Upper lobe of left lung (tissue), 6 donors: ENCODE data around the gene MICAL3. TPM values are rescaled to one million over a fixed set of nuclear protein-coding genes. Genes with fewer than 3 reads are reported as not detected.
A peak's percentile ranks its signal among the peaks of the same experiment; 100 is the strongest.
"Not testable (repeated sequence)": the region's sequence is repeated elsewhere in the genome, so short reads cannot be mapped to it uniquely, and the experiment has no call there.

Experiments used
- ATAC-seq, 2 donors: fragments of 200-7000 bp; cut with Tn5 transposase; one replicate each; pipeline ENCODE4 v1.9.1; 2022; ENCODE audit warnings: mild to moderate bottlenecking in 2 of 2, moderate library complexity in 2 of 2; ENCODE audit not compliant: low FRiP score in 2 of 2
- DNase-seq, 2 donors: peaks; one replicate each; pipeline ENCODE4 v3.0.0-alpha.2; 2019 to 2020
- H3K27ac ChIP-seq, 4 donors: fragments of 200-600 bp; sonication (generic); one replicate each; pipeline ENCODE4 v1.5.1; 2016 to 2019
- H3K27me3 ChIP-seq, 4 donors: fragments of 200-600 bp; sonication (generic); one replicate each; pipeline ENCODE4 v1.5.1; 2017 to 2019
- H3K36me3 ChIP-seq, 4 donors: fragments of 200-600 bp; sonication (generic); one replicate each; pipeline ENCODE4 v1.5.1; 2016 to 2019
- H3K4me1 ChIP-seq, 4 donors: fragments of 200-600 bp; sonication (generic); one replicate each; pipeline ENCODE4 v1.5.1; 2018 to 2019
- H3K4me3 ChIP-seq, 4 donors: fragments of 200-600 bp; sonication (generic); one replicate each; pipeline ENCODE4 v1.5.1; 2017 to 2019; ENCODE audit warnings: mild to moderate bottlenecking in 2 of 4, moderate library complexity in 1 of 4
- H3K9me3 ChIP-seq, 4 donors: fragments of 200-600 bp; sonication (generic); one replicate each; pipeline ENCODE4 v1.5.1; 2018 to 2019
- CTCF ChIP-seq, 6 experiments: fragments of 450-650 bp in 4 of 6; fragments of 200-600 bp in 2 of 6; sonication (generic) in 2 of 6; IDR thresholded peaks; one replicate each; pipeline ENCODE4 v1.5.1; 2016 to 2019; ENCODE audit warnings: antibody characterized with exemption in 6 of 6
- EP300 ChIP-seq, 4 donors: sonication (generic); formaldehyde crosslinking; IDR thresholded peaks; one replicate each; pipeline ENCODE4 v1.5.1; 2017; ENCODE audit warnings: antibody characterized with exemption in 4 of 4, control low read depth in 2 of 4
- POLR2A ChIP-seq, 4 donors: fragments of 450-650 bp; IDR thresholded peaks; one replicate each; pipeline ENCODE4 v1.5.1; 2016 to 2017; ENCODE audit warnings: antibody characterized with exemption in 4 of 4, mild to moderate bottlenecking in 2 of 4
- POLR2AphosphoS5 ChIP-seq, 2 donors: sonication (generic); formaldehyde crosslinking; IDR thresholded peaks; one replicate each; pipeline ENCODE4 v1.5.1; 2017; ENCODE audit warnings: antibody characterized with exemption in 2 of 2
- WGBS, 2 donors: methylation state at CpG; one replicate each; pipeline ENCODE4 v1.1.5; 2017 to 2018; 5-methylcytosine and 5-hydroxymethylcytosine counted together
- total RNA-seq, 6 donors: library from RNA; depleted of rRNA in 4 of 6; stranded (reverse); fragments of >200 nt in 4 of 6; gene quantifications; one replicate each; pipeline versions ENCODE4 v1.1.0 to v1.2.1, GENCODE V29; 2016 to 2021
- donor health status: DM: no; HTN: no; CAD: no; lungs with moderate emphysema.
- donor health status: DM: no; HTN: yes; CAD: no; lungs with severe emphysema.

The MICAL3 gene
- total RNA-seq, 6 donors from 2014 or later: 6.4 to 39.8 (median 23.4) TPM

GRCh38 chr22:18031695-18032454 is 7.5 kb upstream of the MICAL3 start:
- 65 to 77% methylated on average over 6 to 10 of the region's 10 CpGs for WGBS, 2 donors
- ATAC-seq: peak in 1 of 2 donors; percentile 7

GRCh38 chr22:18029686-18030267 is 5.4 kb upstream of the MICAL3 start:
- peaks cover 0 to 4% (median under 1%) of the 10 kb centered on the region in 4 donors for H3K4me1 ChIP-seq
- WGBS, 2 donors: 86 to 88% methylated on average over 2 of the region's 2 CpGs
- ATAC-seq (no peak), DNase-seq (no peak)
- no peak overlapping the region for H3K4me3 ChIP-seq
- no peak overlapping the region for H3K27ac ChIP-seq
- no peaks in the 10 kb centered on the region for H3K9me3 ChIP-seq
- TF ChIP-seq CTCF (IDR thresholded peaks at IDR 0.05) (no peak), POLR2A (IDR thresholded peaks at IDR 0.05) (no peak), EP300 (IDR thresholded peaks at IDR 0.05) (no peak)
- H3K27me3 ChIP-seq: peaks cover 0 to 6% (median 0%) of the 10 kb centered on the region in 4 donors
- H3K36me3 ChIP-seq: no peaks in the 10 kb centered on the region

More at GRCh38 chr22:18031695-18032454, 7.5 kb upstream of the MICAL3 start:
- Histone ChIP-seq H3K4me1 (peaks cover 0 to 4% (median 0%) of the 10 kb centered on the region in 4 donors), H3K27me3 (no peaks in the 10 kb centered on the region), H3K9me3 (no peaks in the 10 kb centered on the region), H3K27ac (no peak overlapping the region), H3K4me3 (no peak overlapping the region), H3K36me3 (no peaks in the 10 kb centered on the region)
- no peak for DNase-seq
- TF ChIP-seq POLR2A (IDR thresholded peaks at IDR 0.05) (no peak), EP300 (IDR thresholded peaks at IDR 0.05) (no peak), CTCF (IDR thresholded peaks at IDR 0.05) (no peak), POLR2AphosphoS5 (IDR thresholded peaks at IDR 0.05) (no peak)

GRCh38 chr22:18028817-18029527 is 4.6 kb upstream of the MICAL3 start:
- H3K9me3 ChIP-seq: no peaks in the 10 kb centered on the region
- no peak for TF ChIP-seq CTCF (IDR thresholded peaks at IDR 0.05)
- no peak for TF ChIP-seq POLR2A (IDR thresholded peaks at IDR 0.05)
- no peak for TF ChIP-seq POLR2AphosphoS5 (IDR thresholded peaks at IDR 0.05)
- no peak for TF ChIP-seq EP300 (IDR thresholded peaks at IDR 0.05)
- 46 to 70% methylated on average over 3 of the region's 3 CpGs for WGBS, 2 donors
- H3K4me3 ChIP-seq: no peak overlapping the region
- peaks cover 0 to 7% (median 3%) of the 10 kb centered on the region in 4 donors for H3K27me3 ChIP-seq
- H3K4me1 ChIP-seq: peaks cover 5 to 12% (median 8%) of the 10 kb centered on the region in 4 donors
- DNase-seq (no peak), ATAC-seq (no peak)
- no peaks in the 10 kb centered on the region for H3K36me3 ChIP-seq
- H3K27ac ChIP-seq: no peak overlapping the region

- not testable (repeated sequence) for H3K27ac ChIP-seq, H3K9me3 ChIP-seq, ATAC-seq, DNase-seq, H3K4me3 ChIP-seq, H3K36me3 ChIP-seq
- WGBS, 2 donors: 87 to 92% methylated on average over 4 of the region's 4 CpGs
- peaks cover 0 to 14% (median 6%) of the 10 kb centered on the region in 4 donors for H3K27me3 ChIP-seq
- H3K4me1 ChIP-seq: peaks cover 13 to 21% (median 14%) of the 10 kb centered on the region in 4 donors
Observed at GRCh38 chr22:18025898-18026297, 1.5 kb upstream of the MICAL3 start.
